NOMO-1 treated with DMSO at 0.1 percent for 48 hours (cell line): ENCODE data around the gene URGCP.
"Not testable (repeated sequence)": the region's sequence is repeated elsewhere in the genome, so short reads cannot be mapped to it uniquely, and the experiment has no call there.

Experiments
- DNase-seq: peaks from one replicate; lab custom pipeline; 2025; ENCODE audit not compliant: unreplicated experiment; lab: John Stamatoyannopoulos, UW

The URGCP gene

DNA sequence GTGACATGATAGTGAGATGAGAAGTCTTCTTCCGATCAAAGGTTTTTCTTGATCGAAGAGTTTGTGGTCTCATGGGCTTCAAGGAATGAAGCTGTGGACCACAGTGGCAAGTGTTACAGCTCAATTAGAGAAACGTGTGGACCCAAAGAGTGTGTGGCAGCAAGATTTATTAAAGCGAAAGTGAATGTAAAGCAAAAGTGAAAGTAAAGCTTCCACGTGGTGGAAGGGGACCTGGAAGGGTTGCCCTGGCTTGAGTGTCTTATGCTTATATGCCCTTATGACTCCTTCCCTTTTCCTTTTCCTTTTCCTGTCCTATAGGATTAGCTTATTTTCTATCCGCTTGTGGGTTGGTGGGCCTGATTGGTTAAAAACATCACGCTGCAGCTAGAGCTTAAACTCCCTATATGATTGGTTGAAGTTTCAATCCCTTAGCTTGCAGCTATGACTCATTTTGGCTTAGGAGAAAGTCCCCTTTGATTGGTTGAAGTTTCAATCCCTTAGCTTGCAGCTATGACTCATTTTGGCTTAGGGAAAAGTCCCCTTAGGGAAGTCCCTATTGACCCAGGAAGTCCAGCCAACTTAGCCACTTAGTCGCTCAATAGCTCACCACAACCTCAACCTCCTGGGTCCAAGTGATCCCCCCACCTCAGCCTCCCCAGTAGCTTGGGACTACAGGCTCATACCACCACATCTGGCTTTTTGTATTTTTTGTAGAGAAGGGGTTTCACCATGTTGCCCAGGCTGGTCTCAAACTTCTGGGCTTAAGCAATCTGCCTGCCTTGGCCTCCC is 71.7 kb downstream of the URGCP start:
- DNase-seq, result peak; percentile 34

DNA sequence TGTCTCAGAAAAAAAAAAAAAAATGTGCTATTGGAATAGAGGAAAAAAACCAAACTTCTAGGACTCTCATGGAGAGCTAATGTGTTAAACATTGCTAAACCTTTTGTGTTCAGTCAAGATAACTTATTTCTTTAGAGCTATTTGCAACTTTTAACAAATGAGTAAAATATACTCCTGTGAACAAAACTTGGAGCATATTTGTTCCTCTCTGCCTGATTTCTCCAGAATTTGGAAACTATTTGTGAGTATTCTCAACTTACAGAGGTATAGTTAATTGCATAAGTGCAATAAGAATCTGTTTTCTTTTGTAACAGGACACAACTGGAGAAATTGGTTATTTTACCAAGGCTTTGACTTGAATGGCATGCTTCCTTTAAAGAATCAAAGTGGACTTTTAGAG is 75.5 kb downstream of the URGCP start:
- not testable (repeated sequence) for DNase-seq
